Measurements from ENCODE around the gene GAS2L3. TPM values are rescaled to one million over a fixed set of nuclear protein-coding genes. Genes with fewer than 3 reads are reported as not detected.

Gene GAS2L3
- total RNA-seq, result 6.0 and 20.5 TPM in 2 replicates

DNA sequence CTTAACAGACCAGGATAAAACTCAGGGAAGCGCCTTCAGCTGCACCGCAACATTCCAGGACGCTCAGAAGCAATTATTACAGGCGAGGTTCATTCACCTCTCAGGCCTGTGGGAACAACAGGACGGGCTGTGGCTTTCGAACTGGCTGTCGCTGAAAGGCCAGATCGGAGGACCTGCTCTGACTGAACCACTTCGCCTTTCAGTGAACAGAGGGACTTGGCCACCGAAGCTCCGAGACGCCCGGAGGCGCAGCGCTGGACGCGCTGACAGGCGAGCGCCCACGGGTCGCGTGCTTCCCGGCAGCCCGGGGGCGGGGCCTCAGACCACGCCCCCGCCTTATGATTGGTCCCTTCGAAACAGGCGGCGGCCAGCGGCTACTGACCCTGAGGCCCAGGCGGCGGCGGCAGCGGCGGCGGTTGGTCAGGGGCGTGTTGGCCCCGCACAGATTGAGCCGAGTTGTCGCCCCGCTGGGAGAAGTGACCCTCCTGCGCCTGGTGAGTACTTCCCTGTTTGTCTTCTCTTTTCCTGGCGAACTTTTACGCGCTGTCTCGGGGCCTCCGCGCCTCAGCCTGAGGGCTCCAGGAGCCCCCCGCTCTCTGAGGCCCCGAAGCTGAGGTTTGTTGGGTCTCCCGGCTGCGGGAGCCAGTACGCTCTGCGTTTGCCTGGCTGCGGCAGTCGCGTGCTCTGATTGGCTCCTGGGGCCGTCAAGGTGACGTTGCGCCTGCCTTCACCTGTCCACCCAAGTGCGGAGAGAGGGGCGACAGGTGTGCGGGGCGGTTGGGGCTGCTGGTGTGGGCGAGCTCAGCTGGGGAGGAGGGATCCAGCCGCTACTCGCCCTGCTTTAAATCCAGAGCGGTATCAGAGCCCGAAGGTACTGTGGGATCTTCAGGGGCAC, at the start of gene GAS2L3:
Gene GAS2L3, plus strand, starts transcription at position 393 of the 895 bp plus-strand sequence. CDS start 21,221 bp downstream, outside the sequence.

Other genes with a start within 250 kb of the GAS2L3 start
- gene SLC17A8, start 216.6 kb upstream of the GAS2L3 start, total RNA-seq, result not detected in 2 replicates
- 1.0 TPM in 1 of 2 replicates, not detected in the other for gene NR1H4, start 99.8 kb upstream of the GAS2L3 start, total RNA-seq
- 0.16 and 0.76 TPM in 2 replicates for gene ANO4, start 221.1 kb downstream of the GAS2L3 start, total RNA-seq